ENCODE data around the gene ACBD6.

The ACBD6 gene

GRCh38 chr1:180273066-180273465 lies 229.3 kb downstream of the ACBD6 start:
- Histone ChIP-seq H3K36me3 (ENCODE audit: insufficient read depth) (no peaks in the 10 kb centered on the region), H3K4me2 (no peak overlapping the region), H3K4me3 (IDR thresholded peaks at IDR 0.05; ENCODE audit: insufficient read depth, low read depth, low read length) (no peak overlapping the region), H3K4me1 (ENCODE audit: low read depth, poor library complexity, severe bottlenecking) (no peaks in the 10 kb centered on the region), H3K79me2 (ENCODE audit: insufficient read depth, low read depth) (no peaks in the 10 kb centered on the region), H3K27me3 (ENCODE audit: insufficient read depth, low read depth) (no peaks in the 10 kb centered on the region), H4K20me1 (ENCODE audit: insufficient read depth) (no peaks in the 10 kb centered on the region), H3K9ac (no peak overlapping the region), H2AFZ (ENCODE audit: low read depth) (no peak overlapping the region), H3K27ac (no peak overlapping the region)
- TF ChIP-seq, protein P1, sequence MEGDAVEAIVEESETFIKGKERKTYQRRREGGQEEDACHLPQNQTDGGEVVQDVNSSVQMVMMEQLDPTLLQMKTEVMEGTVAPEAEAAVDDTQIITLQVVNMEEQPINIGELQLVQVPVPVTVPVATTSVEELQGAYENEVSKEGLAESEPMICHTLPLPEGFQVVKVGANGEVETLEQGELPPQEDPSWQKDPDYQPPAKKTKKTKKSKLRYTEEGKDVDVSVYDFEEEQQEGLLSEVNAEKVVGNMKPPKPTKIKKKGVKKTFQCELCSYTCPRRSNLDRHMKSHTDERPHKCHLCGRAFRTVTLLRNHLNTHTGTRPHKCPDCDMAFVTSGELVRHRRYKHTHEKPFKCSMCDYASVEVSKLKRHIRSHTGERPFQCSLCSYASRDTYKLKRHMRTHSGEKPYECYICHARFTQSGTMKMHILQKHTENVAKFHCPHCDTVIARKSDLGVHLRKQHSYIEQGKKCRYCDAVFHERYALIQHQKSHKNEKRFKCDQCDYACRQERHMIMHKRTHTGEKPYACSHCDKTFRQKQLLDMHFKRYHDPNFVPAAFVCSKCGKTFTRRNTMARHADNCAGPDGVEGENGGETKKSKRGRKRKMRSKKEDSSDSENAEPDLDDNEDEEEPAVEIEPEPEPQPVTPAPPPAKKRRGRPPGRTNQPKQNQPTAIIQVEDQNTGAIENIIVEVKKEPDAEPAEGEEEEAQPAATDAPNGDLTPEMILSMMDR (conservative IDR thresholded peaks at IDR 0.05; ENCODE audit: low read depth, low read length) = no peak

DNA sequence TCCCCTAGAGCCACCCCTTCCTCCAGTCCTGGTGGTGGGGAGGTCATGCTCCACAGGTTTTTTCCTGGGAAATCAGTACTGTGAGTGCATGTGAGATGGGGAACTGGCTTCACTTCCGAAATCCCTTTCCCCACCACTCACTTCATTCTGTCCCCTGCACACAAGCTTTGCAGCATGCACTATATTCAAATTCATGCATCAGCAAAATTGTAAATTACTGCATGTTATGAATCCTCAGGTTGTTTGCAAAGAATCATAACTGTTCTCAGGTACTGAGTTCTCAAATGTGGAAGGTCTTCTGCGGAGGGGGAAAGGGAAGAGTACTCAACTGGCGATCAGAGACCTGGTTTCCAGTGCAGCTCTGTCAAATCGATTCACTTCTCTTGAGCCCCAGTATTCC lies 230.0 kb downstream of the ACBD6 start:
- H3K27ac ChIP-seq = no peak overlapping the region
- H4K20me1 ChIP-seq (ENCODE audit: insufficient read depth) = no peaks in the 10 kb centered on the region

DNA sequence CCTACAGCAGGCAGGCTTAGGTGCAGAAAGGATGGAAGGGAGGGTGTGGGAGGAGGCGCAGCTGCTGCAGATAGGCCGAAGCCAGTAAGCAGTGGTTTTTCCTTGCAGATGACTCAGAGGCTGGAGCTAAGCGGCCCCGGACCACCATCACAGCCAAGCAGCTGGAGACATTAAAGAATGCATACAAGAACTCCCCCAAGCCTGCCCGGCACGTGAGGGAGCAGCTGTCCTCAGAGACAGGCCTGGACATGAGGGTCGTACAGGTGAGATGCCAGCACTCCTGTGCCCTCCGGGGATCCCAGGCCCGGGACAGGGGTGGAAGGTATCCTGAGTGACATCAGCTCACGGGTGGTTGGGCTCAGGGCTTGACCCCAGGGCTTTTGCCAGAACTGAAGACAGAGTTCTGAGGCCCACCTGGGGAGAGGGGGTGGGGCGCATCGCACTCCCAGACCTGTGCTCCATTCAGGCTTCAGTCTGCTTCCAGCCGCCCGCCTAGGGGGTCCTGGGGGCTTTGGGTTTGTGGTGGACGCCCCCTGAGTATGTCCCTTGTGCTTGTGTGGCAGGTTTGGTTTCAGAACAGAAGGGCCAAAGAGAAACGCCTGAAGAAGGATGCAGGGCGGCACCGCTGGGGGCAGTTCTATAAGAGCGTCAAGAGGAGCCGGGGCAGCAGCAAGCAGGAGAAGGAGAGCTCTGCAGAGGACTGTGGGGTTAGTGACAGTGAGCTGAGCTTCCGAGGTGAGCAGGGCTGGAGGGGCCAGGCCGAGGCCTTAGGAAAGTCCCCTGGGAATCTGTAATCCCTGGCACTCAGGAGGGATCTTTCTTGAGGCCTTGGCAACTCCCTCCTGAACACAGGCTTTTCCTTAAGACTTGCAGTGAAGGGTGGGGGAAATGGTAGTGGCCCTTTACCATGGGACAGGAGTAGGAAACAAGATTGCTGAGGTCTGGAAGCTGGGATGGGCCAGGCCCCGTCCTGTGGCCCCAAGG lies 230.8 kb downstream of the ACBD6 start:
- Histone ChIP-seq H3K27me3 (ENCODE audit: insufficient read depth, low read depth) (no peaks in the 10 kb centered on the region), H3K4me2 (no peak overlapping the region), H3K4me1 (ENCODE audit: low read depth, poor library complexity, severe bottlenecking) (no peaks in the 10 kb centered on the region), H3K27ac (no peak overlapping the region), H3K9ac (no peak overlapping the region), H3K4me3 (IDR thresholded peaks at IDR 0.05; ENCODE audit: insufficient read depth, low read depth, low read length) (no peak overlapping the region), H3K79me2 (ENCODE audit: insufficient read depth, low read depth) (no peaks in the 10 kb centered on the region), H3K36me3 (ENCODE audit: insufficient read depth) (no peaks in the 10 kb centered on the region), H2AFZ (ENCODE audit: low read depth) (no peak overlapping the region), H4K20me1 (ENCODE audit: insufficient read depth) (no peaks in the 10 kb centered on the region)
- TF ChIP-seq, protein P1 (conservative IDR thresholded peaks at IDR 0.05; ENCODE audit: low read depth, low read length) = no peak

More for the DNA sequence above, 230.0 kb downstream of the ACBD6 start:
- no peak overlapping the region for H3K4me3 ChIP-seq (IDR thresholded peaks at IDR 0.05; ENCODE audit: insufficient read depth, low read depth, low read length)
- TF ChIP-seq, protein P1 (conservative IDR thresholded peaks at IDR 0.05; ENCODE audit: low read depth, low read length) = no peak
- H3K27me3 ChIP-seq (ENCODE audit: insufficient read depth, low read depth) = no peaks in the 10 kb centered on the region
- no peak overlapping the region for H3K9ac ChIP-seq
- no peak overlapping the region for H2AFZ ChIP-seq (ENCODE audit: low read depth)
- no peaks in the 10 kb centered on the region for H3K4me1 ChIP-seq (ENCODE audit: low read depth, poor library complexity, severe bottlenecking)
- no peaks in the 10 kb centered on the region for H3K79me2 ChIP-seq (ENCODE audit: insufficient read depth, low read depth)
- H3K4me2 ChIP-seq = no peak overlapping the region
- no peaks in the 10 kb centered on the region for H3K36me3 ChIP-seq (ENCODE audit: insufficient read depth)

DNA sequence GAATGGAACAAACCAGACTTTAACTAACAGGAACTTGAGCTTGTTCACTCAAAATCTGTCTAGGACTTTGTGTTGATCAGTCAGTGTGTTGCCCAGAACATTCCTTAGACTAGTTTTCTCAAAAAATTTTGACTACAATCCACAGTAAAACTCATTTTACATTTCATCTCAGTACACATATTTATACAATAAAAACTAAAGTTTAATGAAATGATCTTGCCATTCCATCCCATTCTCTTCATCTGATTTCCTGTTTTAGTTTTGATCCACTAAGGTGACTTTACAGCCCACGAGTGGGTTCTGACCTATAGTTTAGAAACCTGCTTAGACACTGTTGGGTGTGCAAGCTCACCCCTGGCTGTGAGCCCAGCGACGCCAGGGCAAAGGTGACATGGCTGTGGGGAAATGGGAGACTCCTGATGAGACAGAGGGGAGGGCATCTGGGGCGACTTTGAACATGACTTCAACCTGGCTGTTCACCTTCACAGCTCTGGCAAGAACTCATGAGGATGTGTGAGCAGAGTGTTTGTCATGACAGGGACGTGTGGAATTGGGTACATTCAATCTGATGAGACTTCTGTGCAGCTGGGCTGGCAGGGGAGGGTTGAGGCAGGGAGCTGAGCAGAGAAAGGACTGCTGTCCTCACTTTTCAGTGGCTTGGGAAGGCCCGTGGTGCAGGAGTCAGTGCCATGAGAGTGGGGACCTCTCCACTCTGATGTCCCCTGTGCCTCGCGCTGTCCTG lies 231.7 kb downstream of the ACBD6 start:
- H3K4me3 ChIP-seq (IDR thresholded peaks at IDR 0.05; ENCODE audit: insufficient read depth, low read depth, low read length) = no peak overlapping the region
- H3K27ac ChIP-seq = no peak overlapping the region
- no peaks in the 10 kb centered on the region for H3K36me3 ChIP-seq (ENCODE audit: insufficient read depth)
- no peak overlapping the region for H3K9ac ChIP-seq
- no peaks in the 10 kb centered on the region for H3K4me1 ChIP-seq (ENCODE audit: low read depth, poor library complexity, severe bottlenecking)
- no peak overlapping the region for H2AFZ ChIP-seq (ENCODE audit: low read depth)
- no peak overlapping the region for H3K4me2 ChIP-seq
- TF ChIP-seq, protein P1 (conservative IDR thresholded peaks at IDR 0.05; ENCODE audit: low read depth, low read length) = no peak
- H4K20me1 ChIP-seq (ENCODE audit: insufficient read depth) = no peaks in the 10 kb centered on the region
- H3K79me2 ChIP-seq (ENCODE audit: insufficient read depth, low read depth) = no peaks in the 10 kb centered on the region
- H3K27me3 ChIP-seq (ENCODE audit: insufficient read depth, low read depth) = no peaks in the 10 kb centered on the region
